Keratinocyte (primary cell): ENCODE results near the gene MCTP2. TPM values are rescaled to one million over a fixed set of nuclear protein-coding genes. Genes with fewer than 3 reads are reported as not detected.
"Not testable (repeated sequence)": the region's sequence is repeated elsewhere in the genome, so short reads cannot be mapped to it uniquely, and the experiment has no call there.

Experiments
- DNase-seq: peaks from one replicate; pipeline ENCODE4 v3.0.0-alpha.2; 2011; ENCODE audit warnings: low read depth, missing footprints, low spot score
- FAIRE-seq: peaks from 2 replicates; lab custom pipeline; 2011; peaks lifted over from hg19 to GRCh38; lab: Jason Lieb, UNC
- H2AFZ ChIP-seq: 2 replicates; pipeline ENCODE4 v1.6.0; 2012; ENCODE audit warnings: low read length, control low read depth, inconsistent platforms; ENCODE audit not compliant: control insufficient read depth
- H3K27ac ChIP-seq: 2 replicates; pipeline ENCODE4 v1.5.1; 2011; ENCODE audit warnings: low read length; ENCODE audit not compliant: control insufficient read depth, insufficient read depth
- H3K27me3 ChIP-seq: 3 replicates; pipeline ENCODE4 v1.6.0; 2011; ENCODE audit warnings: low read length; ENCODE audit not compliant: control insufficient read depth, insufficient read depth; ENCODE audit errors: extremely low read depth
- H3K36me3 ChIP-seq, 2 experiments: 2 replicates in 1 of 2; 3 replicates in 1 of 2; pipeline ENCODE4 v1.5.1; 2011; ENCODE audit warnings: low read length in 2 of 2, mild to moderate bottlenecking in 1 of 2; ENCODE audit not compliant: control insufficient read depth in 2 of 2, insufficient read depth in 2 of 2; ENCODE audit errors: extremely low read depth in 1 of 2
- H3K4me1 ChIP-seq: 3 replicates; pipeline ENCODE4 v1.5.1; 2011; ENCODE audit warnings: low read length; ENCODE audit not compliant: control insufficient read depth, insufficient read depth; ENCODE audit errors: extremely low read depth
- H3K4me2 ChIP-seq: 3 replicates; pipeline ENCODE4 v1.6.0; 2011; ENCODE audit warnings: low read depth, low read length; ENCODE audit not compliant: control insufficient read depth, insufficient read depth; ENCODE audit errors: extremely low read depth
- H3K4me3 ChIP-seq, 3 experiments: fragments of 200-600 bp in 1 of 3; sonication (generic) in 1 of 3; 2 replicates in 2 of 3; 3 replicates in 1 of 3; pipeline ENCODE4 v1.5.1; 2011 to 2016; ENCODE audit warnings: low read length in 3 of 3, mild to moderate bottlenecking in 3 of 3, control low read depth in 2 of 3, inconsistent platforms in 1 of 3, low read depth in 1 of 3, mixed read lengths in 1 of 3, mixed run types in 1 of 3, moderate library complexity in 1 of 3; ENCODE audit not compliant: control insufficient read depth in 2 of 3, insufficient read depth in 2 of 3; ENCODE audit errors: extremely low read depth in 1 of 3
- H3K79me2 ChIP-seq: 2 replicates; pipeline ENCODE4 v1.6.0; 2012; ENCODE audit warnings: low read length; ENCODE audit not compliant: control insufficient read depth, insufficient read depth
- H3K9ac ChIP-seq: 3 replicates; pipeline ENCODE4 v1.6.0; 2011; ENCODE audit warnings: low read length; ENCODE audit not compliant: control insufficient read depth, insufficient read depth; ENCODE audit errors: extremely low read depth
- H3K9me1 ChIP-seq: 3 replicates; pipeline ENCODE4 v1.6.0; 2011; ENCODE audit warnings: low read length; ENCODE audit not compliant: control insufficient read depth, insufficient read depth; ENCODE audit errors: extremely low read depth
- H3K9me3 ChIP-seq: 2 replicates; pipeline ENCODE4 v1.5.1; 2012; ENCODE audit warnings: low read depth, low read length; ENCODE audit not compliant: control insufficient read depth
- H4K20me1 ChIP-seq: 3 replicates; pipeline ENCODE4 v1.6.0; 2011; ENCODE audit warnings: low read length; ENCODE audit not compliant: control insufficient read depth, insufficient read depth; ENCODE audit errors: extremely low read depth
- CTCF ChIP-seq, 3 experiments: IDR thresholded peaks in 1 of 3; conservative IDR thresholded peaks in 1 of 3; optimal IDR thresholded peaks in 1 of 3; 2 replicates in 2 of 3; 3 replicates in 1 of 3; pipeline versions ENCODE3 to v1.5.1; 2011; ENCODE audit warnings: low read length in 3 of 3, mild to moderate bottlenecking in 3 of 3, moderate library complexity in 2 of 3, control low read depth in 1 of 3, inconsistent platforms in 1 of 3; ENCODE audit not compliant: insufficient read depth in 2 of 3; ENCODE audit errors: extremely low read depth in 1 of 3
- EZH2 ChIP-seq: IDR thresholded peaks from one replicate; pipeline ENCODE4 v1.6.1; 2012; ENCODE audit warnings: inconsistent platforms, mild to moderate bottlenecking, low read length, moderate library complexity
- dilution Hi-C: fragments of 300-500 bp; cut with MboI; formaldehyde crosslinking; loops from one replicate; pipeline ENCODE4 v1.7.0; 2020; ENCODE audit warnings: low sequenced_read_pairs; ENCODE audit not compliant: extremely low pct_ligation_motif_present
- polyA plus RNA-seq, 5 experiments: library from polyadenylated mRNA; depleted of rRNA in 3 of 5; stranded (reverse) in 3 of 5; stranded (forward) in 1 of 5; unstranded in 1 of 5; fragments of >200 nt; gene quantifications; 1 replicate in 1 of 5; 2 replicates in 3 of 5; 3 replicates in 1 of 5; pipeline versions ENCODE4 v1.2.1 to v1.2.3, GENCODE V29; 2011 to 2012; ENCODE audit warnings: missing spikeins in 2 of 5, low read depth in 1 of 5, low replicate concordance in 1 of 5

Gene MCTP2
- polyA plus RNA-seq, 1 donor (not counting 4 experiments of a cell fraction or from before 2014, with no cell fraction given) = 22.0 TPM

- H3K9ac ChIP-seq = no peak overlapping the region
- no peaks in the 10 kb centered on the region for H3K79me2 ChIP-seq
- no peak for TF ChIP-seq CTCF (optimal IDR thresholded peaks at IDR 0.05 in 1 of 3, IDR thresholded peaks at IDR 0.05 in 1 of 3, conservative IDR thresholded peaks at IDR 0.05 in 1 of 3; ENCODE audit: extremely low read depth in 1 of 3, insufficient read depth in 2 of 3, low read length in 3 of 3)
- TF ChIP-seq EZH2 = no peak
- H3K9me3 ChIP-seq = no peaks in the 10 kb centered on the region
- peaks cover 32% of the 10 kb centered on the region for H3K4me1 ChIP-seq
- H2AFZ ChIP-seq = no peak overlapping the region
- DNase-seq (no peak), FAIRE-seq (peak; percentile 41)
- dilution Hi-C loops = no loop called here
- H3K4me2 ChIP-seq = peak overlapping the region; percentile 29
- no peaks in the 10 kb centered on the region for H4K20me1 ChIP-seq
- H3K27me3 ChIP-seq = no peaks in the 10 kb centered on the region
- peak overlapping the region; percentile 18 for H3K27ac ChIP-seq
- no peaks in the 10 kb centered on the region for H3K36me3 ChIP-seq
- H3K4me3 ChIP-seq = no peak overlapping the region
- no peaks in the 10 kb centered on the region for H3K9me1 ChIP-seq
These were observed 261.8 kb downstream of the MCTP2 start for GRCh38 chr15:94493176-94493575.

- FAIRE-seq, dilution Hi-C loops: not testable (repeated sequence)
- H3K4me2 ChIP-seq = peak overlapping the region; percentile 29
These were observed 262.2 kb downstream of the MCTP2 start for GRCh38 chr15:94493586-94493985.

GRCh38 chr15:94494732-94495131, 263.4 kb downstream of the MCTP2 start:
- DNase-seq = peak; percentile 48
- Histone ChIP-seq H3K79me2 (no peaks in the 10 kb centered on the region), H3K9ac (no peak overlapping the region), H3K4me1 (peaks cover 32% of the 10 kb centered on the region), H3K36me3 (no peaks in the 10 kb centered on the region), H3K9me1 (no peaks in the 10 kb centered on the region), H3K27me3 (no peaks in the 10 kb centered on the region), H3K9me3 (no peaks in the 10 kb centered on the region), H3K27ac (peak overlapping the region; percentile 36), H4K20me1 (no peaks in the 10 kb centered on the region), H2AFZ (peak overlapping the region; percentile 58), H3K4me2 (peak overlapping the region; percentile 29), H3K4me3 (no peak overlapping the region)
- dilution Hi-C loops = no loop called here
- peak; percentile 65 for FAIRE-seq
- TF ChIP-seq EZH2 (no peak), CTCF (optimal IDR thresholded peaks at IDR 0.05 in 1 of 3, IDR thresholded peaks at IDR 0.05 in 1 of 3, conservative IDR thresholded peaks at IDR 0.05 in 1 of 3; ENCODE audit: extremely low read depth in 1 of 3, insufficient read depth in 2 of 3, low read length in 3 of 3) (no peak)

More at GRCh38 chr15:94493586-94493985, 262.2 kb downstream of the MCTP2 start:
- not testable (repeated sequence) for H3K9ac ChIP-seq, H4K20me1 ChIP-seq, DNase-seq, H3K27me3 ChIP-seq, H3K4me3 ChIP-seq, H2AFZ ChIP-seq, H3K79me2 ChIP-seq, H3K9me1 ChIP-seq, H3K9me3 ChIP-seq, H3K36me3 ChIP-seq
- Histone ChIP-seq H3K4me1 (peaks cover 32% of the 10 kb centered on the region), H3K27ac (peak overlapping the region; percentile 56)
